ENCODE measurements around the gene SNHG17.
A peak's percentile ranks its signal among the peaks of the same experiment; 100 is the strongest.
"Not testable (repeated sequence)": the region's sequence is repeated elsewhere in the genome, so short reads cannot be mapped to it uniquely, and the experiment has no call there.

The SNHG17 gene
- total RNA-seq = 79.9 reads per million, percentile 78 among the genes with 10 or more reads in this experiment

- peak; percentile 86 for DNase-seq
Observed at GRCh38 chr20:38434770-38435554, at the start of gene SNHG17. TSS of gene SNHG17 (minus strand) at chr20:38435328.

GRCh38 chr20:38479596-38479995 is 44.5 kb upstream of the SNHG17 start:
- no peak for DNase-seq

DNA sequence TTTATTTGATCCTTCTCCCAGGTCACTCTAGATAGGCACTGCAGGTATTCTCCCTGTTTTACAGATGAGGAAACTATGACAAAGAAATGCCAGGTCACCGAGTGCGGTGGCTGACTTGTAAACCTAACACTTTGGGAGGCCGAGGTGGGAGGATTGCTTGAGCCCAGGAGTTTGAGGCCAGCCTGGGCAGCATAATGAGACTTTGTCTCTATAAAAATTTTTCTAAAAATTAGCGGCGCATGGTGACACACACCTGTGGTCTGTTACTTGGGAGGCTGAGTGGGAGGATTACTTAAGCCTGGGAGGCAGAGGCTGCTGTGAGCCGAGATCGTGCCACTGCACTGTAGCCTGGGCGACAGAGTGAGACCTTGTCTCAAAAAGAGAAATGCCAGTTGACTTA is 42.6 kb upstream of the SNHG17 start:
- DNase-seq = no peak

DNA sequence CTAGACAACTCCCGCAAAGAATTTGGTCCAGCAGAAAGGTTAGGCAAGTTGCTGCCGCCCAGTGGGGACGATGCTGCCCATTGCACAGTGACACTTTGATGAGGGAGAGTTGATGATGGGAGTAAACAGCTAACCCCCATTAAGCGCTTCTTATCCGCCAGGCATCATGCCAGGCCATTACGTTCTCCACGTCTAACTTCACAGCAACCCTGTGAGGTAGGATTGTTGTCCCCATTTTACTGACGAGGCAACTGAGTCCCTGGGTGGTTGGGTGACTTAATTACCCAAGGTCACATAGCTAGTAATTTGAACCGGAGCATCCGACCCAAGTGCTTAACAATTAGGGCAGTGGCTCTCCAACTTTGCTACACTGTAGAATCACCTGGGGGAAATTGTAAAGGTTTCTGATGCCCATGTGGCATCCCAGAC is 38.3 kb upstream of the SNHG17 start:
- no peak for DNase-seq

- peak; percentile 98 for DNase-seq
Observed at GRCh38 chr20:38472513-38473366, 37.6 kb upstream of the SNHG17 start, which contains the start of gene RALGAPB. TSS of gene RALGAPB (plus strand) at chr20:38472843. CDS start at chr20:38488433, 15,590 bp downstream.

- DNase-seq = no peak
Observed at GRCh38 chr20:38471987-38472512, 36.9 kb upstream of the SNHG17 start.

GRCh38 chr20:38471245-38471644 is 36.1 kb upstream of the SNHG17 start:
- no peak for DNase-seq

DNA sequence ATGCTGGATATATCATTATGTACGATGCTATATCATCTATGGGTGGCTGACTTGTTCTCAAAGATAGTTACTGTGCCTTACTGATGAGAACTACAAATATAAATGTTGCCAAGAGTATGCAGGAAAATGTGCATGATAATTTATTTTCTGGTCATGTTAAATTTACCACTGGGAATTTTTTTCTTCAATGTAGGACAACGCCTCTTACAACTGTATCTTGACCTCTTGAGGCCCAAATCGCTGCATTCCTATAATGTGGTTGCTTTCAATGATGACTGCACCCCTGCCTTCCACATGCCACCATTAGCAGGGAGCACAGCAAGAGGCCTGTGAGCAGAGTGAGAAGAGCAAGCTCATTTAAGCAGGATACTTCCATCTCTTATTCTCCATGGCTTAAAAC is 31.9 kb upstream of the SNHG17 start:
- DNase-seq = no peak

DNA sequence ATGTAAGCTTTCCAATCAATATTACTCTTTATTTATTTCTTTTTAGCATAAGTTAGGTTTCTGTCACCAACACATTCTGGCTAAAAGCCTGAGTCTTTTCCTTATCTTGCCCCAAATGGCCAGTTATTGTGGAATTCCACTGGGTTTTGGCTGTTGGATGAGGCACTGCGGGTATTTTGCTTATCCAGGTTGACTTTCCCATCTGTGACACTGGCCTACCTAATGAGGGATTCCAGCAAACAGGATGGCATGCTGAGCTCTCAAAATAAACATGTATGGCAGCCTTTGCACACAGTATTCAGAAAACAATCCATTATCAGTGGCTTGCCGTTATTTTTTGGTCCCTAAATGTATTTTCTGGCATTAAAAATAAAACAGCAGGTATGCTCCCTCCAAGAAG is 31.0 kb upstream of the SNHG17 start:
- no peak for DNase-seq

GRCh38 chr20:38461569-38461968 is 26.4 kb upstream of the SNHG17 start:
- DNase-seq = not testable (repeated sequence)

GRCh38 chr20:38461167-38461566 is 26.0 kb upstream of the SNHG17 start:
- DNase-seq = not testable (repeated sequence)

GRCh38 chr20:38460631-38461030 is 25.5 kb upstream of the SNHG17 start:
- not testable (repeated sequence) for DNase-seq

GRCh38 chr20:38460040-38460623 is 25.0 kb upstream of the SNHG17 start:
- no peak for DNase-seq

- DNase-seq = no peak
Observed at GRCh38 chr20:38458314-38458713, 23.2 kb upstream of the SNHG17 start.

DNA sequence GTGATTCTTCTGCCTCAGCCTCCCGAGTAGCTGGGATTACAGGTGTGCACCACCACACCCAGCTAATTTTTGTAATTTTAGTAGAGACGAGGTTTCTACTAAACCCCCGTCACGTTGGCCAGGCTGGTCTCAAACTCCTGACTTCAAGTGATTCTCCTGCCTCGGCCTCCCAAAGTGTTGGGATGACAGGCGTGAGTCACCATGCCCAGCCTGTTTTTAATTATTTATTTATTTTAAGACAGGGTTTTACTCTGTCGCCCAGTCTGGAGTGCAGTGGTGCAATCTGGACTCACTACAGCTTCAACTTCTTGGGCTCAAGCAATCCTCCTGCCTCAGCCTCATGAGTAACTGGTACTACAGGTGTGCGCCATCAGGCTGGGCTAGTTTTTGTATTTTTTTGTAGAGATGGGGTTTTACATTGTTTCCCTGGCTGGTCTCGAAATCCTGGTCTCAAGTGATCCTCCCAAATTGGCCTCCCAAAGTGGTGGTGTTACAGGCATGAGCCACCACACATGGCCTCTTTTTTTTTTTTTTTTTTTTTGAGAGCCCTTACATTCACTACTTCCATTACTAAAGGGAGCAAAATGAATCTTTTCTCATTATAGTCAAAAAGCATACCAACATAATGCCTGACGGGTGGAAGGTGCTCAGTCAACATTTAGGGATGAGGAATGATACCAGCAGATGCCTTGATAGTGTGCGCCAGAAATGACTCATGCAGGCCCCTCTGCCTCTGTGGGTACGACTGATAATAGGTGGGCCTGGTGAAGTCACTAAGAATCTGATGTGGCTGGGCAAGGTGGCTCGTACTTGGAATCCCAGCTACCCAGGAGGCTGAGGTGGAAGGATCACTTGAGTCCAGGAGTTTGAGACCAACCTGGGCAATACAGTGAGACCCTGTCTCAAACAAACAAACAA is 19.7 kb upstream of the SNHG17 start:
- DNase-seq = no peak

GRCh38 chr20:38453941-38454340 is 18.8 kb upstream of the SNHG17 start:
- no peak for DNase-seq

GRCh38 chr20:38452880-38453624 is 17.9 kb upstream of the SNHG17 start:
- no peak for DNase-seq

DNA sequence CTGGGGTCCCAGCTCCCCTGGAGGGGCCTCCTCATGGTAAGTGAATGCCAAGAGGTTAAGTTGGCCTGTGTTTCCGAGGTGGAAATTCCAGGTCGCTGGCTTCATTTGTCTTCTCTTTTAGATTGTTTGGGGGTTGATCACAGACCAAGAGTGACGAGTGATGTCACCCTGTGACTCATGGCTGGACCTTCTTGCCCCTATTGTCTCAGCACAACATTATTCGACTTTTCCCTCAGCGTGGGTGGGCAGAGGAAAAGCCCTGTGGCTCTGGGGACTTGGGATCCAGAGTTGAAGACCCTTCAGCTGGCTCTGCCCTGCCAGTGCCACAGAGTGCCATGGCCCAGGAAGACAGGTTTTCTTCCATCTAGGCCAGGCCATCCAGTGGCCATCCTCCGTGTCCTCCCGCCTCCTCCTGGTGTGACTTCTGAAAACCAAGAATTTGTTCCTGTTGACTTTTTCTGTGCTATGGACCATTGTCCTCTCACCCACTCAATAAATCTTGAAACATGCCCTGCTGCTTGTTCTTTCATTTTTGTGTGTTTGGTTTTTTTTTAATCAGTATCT is 15.4 kb upstream of the SNHG17 start:
- DNase-seq = no peak

DNA sequence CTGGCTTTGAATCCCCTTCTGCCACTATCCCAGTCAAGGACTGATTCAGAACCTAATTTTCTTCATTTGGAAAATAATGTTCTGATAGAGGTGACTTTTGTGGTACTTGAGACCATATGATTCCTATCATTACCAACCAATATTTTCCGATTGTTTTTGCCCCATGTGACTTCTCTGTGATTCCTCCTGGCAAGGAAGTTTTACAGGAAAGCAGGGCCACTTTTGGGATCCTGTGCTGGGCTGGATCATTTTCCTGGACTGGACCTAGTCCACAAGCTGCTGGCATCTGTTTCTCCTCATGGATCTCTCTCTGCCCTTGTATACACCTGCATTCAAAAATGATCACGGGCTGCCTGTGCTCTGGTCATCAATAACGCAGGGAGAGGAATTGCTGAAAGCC is 13.9 kb upstream of the SNHG17 start:
- DNase-seq = no peak

DNA sequence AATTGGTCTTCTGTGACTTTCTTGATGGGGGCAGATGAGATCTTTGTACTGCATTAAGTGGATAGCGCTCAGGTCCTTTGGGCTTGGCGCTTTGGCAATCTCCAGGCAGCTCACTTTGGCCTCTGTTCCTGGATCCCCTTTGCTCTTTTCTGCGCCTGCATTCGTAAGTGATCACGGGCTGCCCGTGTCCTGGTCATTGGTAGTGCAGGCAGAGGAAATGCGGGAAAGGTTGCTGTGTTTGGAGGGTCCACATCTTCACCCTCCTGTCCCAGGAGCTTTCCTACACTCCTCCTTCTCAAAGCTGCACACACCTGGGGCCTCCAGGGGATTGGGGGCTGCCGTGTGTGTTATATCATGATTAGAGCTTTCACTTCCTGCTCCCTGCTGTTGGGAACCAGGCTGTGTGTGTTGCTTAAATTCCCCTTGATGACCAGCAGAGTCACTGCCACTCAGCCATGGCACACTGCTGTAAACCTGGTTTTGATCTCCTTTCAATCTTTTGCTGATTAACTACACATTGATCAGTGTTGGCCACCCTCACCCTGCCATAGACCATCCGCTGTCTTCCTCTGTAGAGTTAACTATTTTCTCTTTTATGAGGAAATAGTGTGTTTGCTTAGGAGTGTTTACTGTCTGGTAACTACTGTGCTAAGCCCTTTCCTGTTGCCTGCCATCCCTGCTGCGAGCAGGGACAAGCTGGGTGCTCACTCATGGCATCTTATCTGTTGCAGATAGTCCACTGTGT is 13.0 kb upstream of the SNHG17 start:
- no peak for DNase-seq

Data from effector CD4-positive, alpha-beta T cell (primary cell).